Measurements from ENCODE around the gene MARK4. TPM values are rescaled to one million over a fixed set of nuclear protein-coding genes. Genes with fewer than 3 reads are reported as not detected.

Gene MARK4
- total RNA-seq, 3 donors from 2014 or later: 11.0 to 20.0 (median 19.2) TPM

GRCh38 chr19:45271098-45271734 is 20.1 kb downstream of the MARK4 start:
- Histone ChIP-seq H3K27me3 (no peaks in the 10 kb centered on the region), H3K4me1 (no peaks in the 10 kb centered on the region), H3K9me3 (no peaks in the 10 kb centered on the region), H3K36me3 (no peaks in the 10 kb centered on the region), H3K27ac (no peak overlapping the region), H3K4me3 (no peak overlapping the region)
- intact Hi-C loops (cut with DNase I; ENCODE audit: low total_unique reads): no loop called here
- TF ChIP-seq CTCF (IDR thresholded peaks at IDR 0.05) (no peak), POLR2AphosphoS5 (IDR thresholded peaks at IDR 0.05) (no peak), POLR2A (IDR thresholded peaks at IDR 0.05) (no peak)
- DNase-seq (ENCODE audit: low spot score in 2 of 2): no peak

GRCh38 chr19:45271735-45272108 is 20.7 kb downstream of the MARK4 start:
- no peaks in the 10 kb centered on the region for H3K9me3 ChIP-seq
- no peaks in the 10 kb centered on the region for H3K36me3 ChIP-seq
- intact Hi-C loops (cut with DNase I; ENCODE audit: low total_unique reads): no loop called here
- TF ChIP-seq CTCF (IDR thresholded peaks at IDR 0.05) (no peak), POLR2AphosphoS5 (IDR thresholded peaks at IDR 0.05) (no peak), POLR2A (IDR thresholded peaks at IDR 0.05) (no peak)
- DNase-seq (ENCODE audit: low spot score in 2 of 2): no peak
- H3K4me1 ChIP-seq: no peaks in the 10 kb centered on the region
- no peak overlapping the region for H3K27ac ChIP-seq
- no peaks in the 10 kb centered on the region for H3K27me3 ChIP-seq
- no peak overlapping the region for H3K4me3 ChIP-seq

- Histone ChIP-seq H3K4me1 (no peaks in the 10 kb centered on the region), H3K9me3 (no peaks in the 10 kb centered on the region), H3K27me3 (no peaks in the 10 kb centered on the region), H3K27ac (no peak overlapping the region), H3K4me3 (no peak overlapping the region), H3K36me3 (no peaks in the 10 kb centered on the region)
- TF ChIP-seq POLR2AphosphoS5 (IDR thresholded peaks at IDR 0.05) (no peak), POLR2A (IDR thresholded peaks at IDR 0.05) (no peak), CTCF (IDR thresholded peaks at IDR 0.05) (no peak)
- intact Hi-C loops (cut with DNase I; ENCODE audit: low total_unique reads): no loop called here
- DNase-seq (ENCODE audit: low spot score in 2 of 2): no peak
These were observed 22.4 kb downstream of the MARK4 start for GRCh38 chr19:45273521-45273855.

GRCh38 chr19:45275370-45275971 is 24.4 kb downstream of the MARK4 start:
- Histone ChIP-seq H3K4me1 (no peaks in the 10 kb centered on the region), H3K4me3 (no peak overlapping the region), H3K27ac (no peak overlapping the region), H3K36me3 (no peaks in the 10 kb centered on the region), H3K27me3 (no peaks in the 10 kb centered on the region), H3K9me3 (no peaks in the 10 kb centered on the region)
- no peak for DNase-seq (ENCODE audit: low spot score in 2 of 2)
- TF ChIP-seq CTCF (IDR thresholded peaks at IDR 0.05) (no peak), POLR2AphosphoS5 (IDR thresholded peaks at IDR 0.05) (no peak), POLR2A (IDR thresholded peaks at IDR 0.05) (no peak)
- intact Hi-C loops (cut with DNase I; ENCODE audit: low total_unique reads): no loop called here

GRCh38 chr19:45276284-45276687 is 25.2 kb downstream of the MARK4 start:
- no peaks in the 10 kb centered on the region for H3K27me3 ChIP-seq
- H3K4me1 ChIP-seq: no peaks in the 10 kb centered on the region
- no peaks in the 10 kb centered on the region for H3K36me3 ChIP-seq
- H3K9me3 ChIP-seq: no peaks in the 10 kb centered on the region
- intact Hi-C loops (cut with DNase I; ENCODE audit: low total_unique reads): no loop called here
- no peak for TF ChIP-seq POLR2AphosphoS5 (IDR thresholded peaks at IDR 0.05)
- no peak for TF ChIP-seq POLR2A (IDR thresholded peaks at IDR 0.05)
- no peak for TF ChIP-seq CTCF (IDR thresholded peaks at IDR 0.05)
- H3K27ac ChIP-seq: no peak overlapping the region
- DNase-seq (ENCODE audit: low spot score in 2 of 2): no peak
- no peak overlapping the region for H3K4me3 ChIP-seq
